ENCODE data around the gene ETS1.

The ETS1 gene

DNA sequence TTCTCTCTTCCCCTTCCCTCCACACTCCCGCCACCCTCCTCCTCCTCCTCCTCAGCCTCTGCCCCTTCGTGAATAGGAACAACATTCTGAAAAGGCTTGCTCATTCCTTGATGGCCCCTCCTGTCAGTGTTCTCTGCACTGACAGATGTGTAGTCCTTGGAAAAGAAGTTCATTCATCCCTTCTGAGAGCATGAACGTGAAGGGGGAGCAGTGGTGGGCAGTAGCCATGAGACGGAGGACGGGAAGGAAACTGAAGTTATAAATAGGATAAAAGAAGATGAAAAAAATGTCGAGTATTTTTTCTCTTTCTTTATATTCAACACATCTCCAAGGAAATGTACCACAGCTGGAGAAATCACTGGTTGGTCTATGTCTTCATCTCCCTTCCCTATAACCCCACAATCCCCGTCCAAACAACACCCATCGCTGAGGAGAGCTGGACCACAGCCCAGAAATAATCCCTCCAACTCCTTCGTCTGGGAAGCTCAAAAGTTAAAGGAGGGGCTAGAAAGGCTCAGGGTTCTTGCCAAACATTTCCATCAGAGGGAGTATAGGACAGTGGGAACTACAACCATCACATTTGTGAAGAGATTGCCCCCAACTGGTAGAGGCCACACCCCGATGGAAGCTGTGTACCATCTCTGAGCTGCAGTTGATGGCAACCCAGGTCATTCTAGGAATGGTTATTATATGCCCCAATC, 33.5 kb downstream of the ETS1 start:
- no peak for ATAC-seq (ENCODE audit: low read depth)
- Histone ChIP-seq H3K4me3 (ENCODE audit: severe bottlenecking) (no peak overlapping the region), H3K9me3 (ENCODE audit: severe bottlenecking) (no peaks in the 10 kb centered on the region), H3K4me1 (ENCODE audit: insufficient read depth, poor library complexity, severe bottlenecking) (no peaks in the 10 kb centered on the region), H3K36me3 (ENCODE audit: low read depth) (no peaks in the 10 kb centered on the region), H3K27me3 (ENCODE audit: insufficient read depth, poor library complexity, severe bottlenecking) (no peaks in the 10 kb centered on the region), H3K27ac (ENCODE audit: poor library complexity, severe bottlenecking) (no peak overlapping the region)
- DNase-seq (ENCODE audit: low spot score) = no peak
- TF ChIP-seq, protein P1, sequence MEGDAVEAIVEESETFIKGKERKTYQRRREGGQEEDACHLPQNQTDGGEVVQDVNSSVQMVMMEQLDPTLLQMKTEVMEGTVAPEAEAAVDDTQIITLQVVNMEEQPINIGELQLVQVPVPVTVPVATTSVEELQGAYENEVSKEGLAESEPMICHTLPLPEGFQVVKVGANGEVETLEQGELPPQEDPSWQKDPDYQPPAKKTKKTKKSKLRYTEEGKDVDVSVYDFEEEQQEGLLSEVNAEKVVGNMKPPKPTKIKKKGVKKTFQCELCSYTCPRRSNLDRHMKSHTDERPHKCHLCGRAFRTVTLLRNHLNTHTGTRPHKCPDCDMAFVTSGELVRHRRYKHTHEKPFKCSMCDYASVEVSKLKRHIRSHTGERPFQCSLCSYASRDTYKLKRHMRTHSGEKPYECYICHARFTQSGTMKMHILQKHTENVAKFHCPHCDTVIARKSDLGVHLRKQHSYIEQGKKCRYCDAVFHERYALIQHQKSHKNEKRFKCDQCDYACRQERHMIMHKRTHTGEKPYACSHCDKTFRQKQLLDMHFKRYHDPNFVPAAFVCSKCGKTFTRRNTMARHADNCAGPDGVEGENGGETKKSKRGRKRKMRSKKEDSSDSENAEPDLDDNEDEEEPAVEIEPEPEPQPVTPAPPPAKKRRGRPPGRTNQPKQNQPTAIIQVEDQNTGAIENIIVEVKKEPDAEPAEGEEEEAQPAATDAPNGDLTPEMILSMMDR (IDR thresholded peaks at IDR 0.05; ENCODE audit: poor library complexity, severe bottlenecking) = peak; percentile 17

DNA sequence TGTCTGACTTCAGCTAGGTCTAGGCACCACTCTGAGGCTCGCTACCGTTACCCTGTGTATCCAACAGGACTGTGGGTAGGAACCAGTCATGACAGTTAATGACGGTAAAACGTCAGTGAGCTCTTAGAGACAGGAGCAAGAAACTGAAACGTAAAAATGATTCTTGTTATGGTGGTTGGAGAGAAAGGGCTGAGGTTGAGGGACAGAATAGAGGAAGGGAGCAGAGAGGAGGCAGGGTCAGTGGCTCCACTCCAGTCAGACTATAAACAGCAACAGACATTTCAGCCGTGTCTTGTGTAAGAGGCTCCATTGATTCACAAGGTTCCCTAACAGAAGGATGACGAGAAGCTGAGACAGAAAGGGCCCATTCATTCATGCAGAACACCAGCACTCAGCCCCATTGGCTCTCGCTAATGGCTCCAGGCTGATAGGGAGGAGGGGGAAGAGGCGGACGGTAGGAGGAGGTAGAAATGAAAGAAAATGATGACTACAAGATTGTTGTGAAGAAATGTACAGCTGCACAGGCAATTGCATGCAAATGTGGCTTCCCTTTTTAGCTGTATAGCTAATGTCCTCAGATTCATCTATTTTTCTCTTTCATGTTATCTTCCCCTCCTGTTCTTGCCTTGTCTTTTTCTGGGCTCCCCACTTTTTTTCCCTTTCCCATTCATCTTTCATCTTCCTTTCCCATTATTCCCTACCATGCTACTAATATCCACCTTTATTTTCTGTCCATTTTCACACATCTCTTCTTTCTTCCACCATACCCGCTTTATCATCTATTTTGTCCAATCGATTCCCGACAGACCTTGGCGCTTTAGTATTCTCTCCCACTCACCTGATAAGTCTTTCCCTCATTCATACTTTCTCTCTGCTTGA, 34.3 kb downstream of the ETS1 start:
- H3K27me3 ChIP-seq (ENCODE audit: insufficient read depth, poor library complexity, severe bottlenecking) = no peaks in the 10 kb centered on the region
- no peak overlapping the region for H3K4me3 ChIP-seq (ENCODE audit: severe bottlenecking)
- H3K9me3 ChIP-seq (ENCODE audit: severe bottlenecking) = no peaks in the 10 kb centered on the region
- no peak for DNase-seq (ENCODE audit: low spot score)
- TF ChIP-seq, protein P1 (IDR thresholded peaks at IDR 0.05; ENCODE audit: poor library complexity, severe bottlenecking) = no peak
- no peak for ATAC-seq (ENCODE audit: low read depth)
- no peaks in the 10 kb centered on the region for H3K4me1 ChIP-seq (ENCODE audit: insufficient read depth, poor library complexity, severe bottlenecking)
- H3K27ac ChIP-seq (ENCODE audit: poor library complexity, severe bottlenecking) = no peak overlapping the region
- no peaks in the 10 kb centered on the region for H3K36me3 ChIP-seq (ENCODE audit: low read depth)

DNA sequence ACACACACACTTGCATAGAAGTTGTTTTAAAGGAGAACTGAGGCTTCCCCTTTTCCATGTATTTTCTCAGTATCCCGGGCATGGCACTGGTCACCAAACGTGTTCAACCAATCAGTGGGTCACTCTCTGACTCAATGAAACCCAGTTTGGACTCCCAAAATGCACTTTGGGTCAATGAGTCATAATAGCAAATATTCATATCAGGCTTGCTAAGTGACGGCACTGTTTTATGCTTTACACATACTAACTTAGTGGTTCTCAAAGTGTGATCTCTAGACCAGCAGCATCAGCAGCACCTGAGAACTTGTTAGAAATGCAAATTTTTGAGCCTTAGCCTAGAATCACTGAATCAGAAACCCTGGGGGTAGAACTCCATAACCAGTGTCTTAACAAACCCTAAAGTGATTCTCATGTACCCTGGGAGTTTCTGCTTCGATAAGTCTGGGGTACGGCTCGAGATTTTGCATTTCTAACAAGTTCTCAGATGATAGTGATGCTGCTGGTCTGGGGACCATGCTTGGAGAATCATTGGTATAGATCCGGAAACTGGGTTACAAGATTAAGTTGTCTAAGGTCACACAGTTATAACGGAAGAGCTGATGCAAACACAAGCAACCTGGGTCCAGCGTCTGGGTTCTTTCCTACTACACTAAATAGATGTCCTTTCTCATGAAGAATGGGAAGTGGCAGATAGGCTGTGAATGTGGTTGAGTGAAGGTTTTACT, 35.6 kb downstream of the ETS1 start:
- H3K27ac ChIP-seq (ENCODE audit: poor library complexity, severe bottlenecking) = no peak overlapping the region
- TF ChIP-seq, protein P1 (IDR thresholded peaks at IDR 0.05; ENCODE audit: poor library complexity, severe bottlenecking) = no peak
- DNase-seq (ENCODE audit: low spot score) = no peak
- H3K36me3 ChIP-seq (ENCODE audit: low read depth) = no peaks in the 10 kb centered on the region
- no peak overlapping the region for H3K4me3 ChIP-seq (ENCODE audit: severe bottlenecking)
- no peaks in the 10 kb centered on the region for H3K4me1 ChIP-seq (ENCODE audit: insufficient read depth, poor library complexity, severe bottlenecking)
- H3K9me3 ChIP-seq (ENCODE audit: severe bottlenecking) = no peaks in the 10 kb centered on the region
- H3K27me3 ChIP-seq (ENCODE audit: insufficient read depth, poor library complexity, severe bottlenecking) = no peaks in the 10 kb centered on the region
- ATAC-seq (ENCODE audit: low read depth) = no peak

DNA sequence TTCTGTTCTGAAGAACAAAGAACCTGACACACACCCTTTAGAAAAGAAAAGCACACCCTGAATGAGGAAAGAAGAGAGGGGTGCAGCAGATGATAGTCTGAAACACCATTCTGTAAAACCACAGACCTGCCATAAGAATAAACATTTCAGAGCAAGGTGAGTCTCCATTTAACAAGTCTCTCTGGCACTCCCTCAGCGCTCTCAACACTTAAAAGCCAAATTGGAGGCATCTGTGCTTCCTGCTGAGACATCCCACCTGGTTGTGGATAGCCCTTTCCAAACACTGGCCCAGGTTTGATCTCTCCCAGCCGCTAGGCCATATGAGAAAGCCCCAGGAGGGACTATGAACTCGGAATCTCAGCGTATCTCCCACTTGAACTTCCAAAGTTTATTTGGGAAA, 36.3 kb downstream of the ETS1 start:
- Histone ChIP-seq H3K9me3 (ENCODE audit: severe bottlenecking) (no peaks in the 10 kb centered on the region), H3K36me3 (ENCODE audit: low read depth) (no peaks in the 10 kb centered on the region), H3K27ac (ENCODE audit: poor library complexity, severe bottlenecking) (no peak overlapping the region), H3K27me3 (ENCODE audit: insufficient read depth, poor library complexity, severe bottlenecking) (no peaks in the 10 kb centered on the region), H3K4me1 (ENCODE audit: insufficient read depth, poor library complexity, severe bottlenecking) (no peaks in the 10 kb centered on the region), H3K4me3 (ENCODE audit: severe bottlenecking) (no peak overlapping the region)
- TF ChIP-seq, protein P1 (IDR thresholded peaks at IDR 0.05; ENCODE audit: poor library complexity, severe bottlenecking) = no peak
- no peak for DNase-seq (ENCODE audit: low spot score)
- no peak for ATAC-seq (ENCODE audit: low read depth)
